GM19463 (cell line): ENCODE data around the gene FN3KRP.

Source experiments
- ATAC-seq: cut with Tn5 transposase; IDR thresholded peaks from one replicate; pipeline ENCODE4 v1.9.1; 2021; ENCODE audit warnings: mild to moderate bottlenecking, moderate library complexity; ENCODE audit not compliant: unreplicated experiment

FN3KRP gene

DNA sequence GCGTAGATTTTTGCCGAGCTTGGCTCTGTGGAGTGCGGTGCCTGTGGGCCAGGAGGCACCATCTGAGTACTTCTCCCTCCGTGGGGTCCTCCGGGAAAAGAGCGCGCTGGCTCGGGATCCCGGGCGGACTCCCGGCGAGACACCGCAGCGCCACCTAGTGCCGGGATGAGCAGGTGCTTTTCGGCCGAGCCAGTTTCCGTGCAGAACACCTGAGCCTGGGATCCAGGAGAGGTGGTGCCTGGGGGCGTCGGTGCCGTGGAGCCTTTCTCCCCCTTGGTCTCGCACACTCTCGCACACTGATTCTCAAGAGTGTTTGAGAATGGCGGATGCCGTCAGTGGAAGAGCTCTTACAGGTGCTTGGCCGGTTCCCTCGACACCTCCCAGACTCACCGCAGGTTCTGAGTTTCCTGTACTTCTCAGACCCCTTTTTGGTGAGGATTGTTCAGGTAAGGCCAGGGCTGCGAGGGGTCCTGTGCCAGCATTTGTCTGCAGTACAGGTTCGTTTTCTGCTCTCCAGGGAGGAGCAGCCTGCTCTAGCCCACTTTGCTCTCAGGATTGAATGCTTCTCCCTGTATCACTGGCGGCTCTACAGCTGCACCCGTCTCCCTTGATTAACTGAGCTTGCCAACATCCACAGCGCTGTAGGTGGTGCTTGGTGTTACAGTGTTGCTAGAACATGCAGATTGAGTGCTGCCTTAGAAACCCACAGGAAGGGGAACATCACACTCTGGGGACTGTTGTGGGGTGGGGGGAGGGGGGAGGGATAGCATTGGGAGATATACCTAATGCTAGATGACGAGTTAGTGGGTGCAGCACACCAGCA is 58.7 kb downstream of the FN3KRP start:
- ATAC-seq: no peak

DNA sequence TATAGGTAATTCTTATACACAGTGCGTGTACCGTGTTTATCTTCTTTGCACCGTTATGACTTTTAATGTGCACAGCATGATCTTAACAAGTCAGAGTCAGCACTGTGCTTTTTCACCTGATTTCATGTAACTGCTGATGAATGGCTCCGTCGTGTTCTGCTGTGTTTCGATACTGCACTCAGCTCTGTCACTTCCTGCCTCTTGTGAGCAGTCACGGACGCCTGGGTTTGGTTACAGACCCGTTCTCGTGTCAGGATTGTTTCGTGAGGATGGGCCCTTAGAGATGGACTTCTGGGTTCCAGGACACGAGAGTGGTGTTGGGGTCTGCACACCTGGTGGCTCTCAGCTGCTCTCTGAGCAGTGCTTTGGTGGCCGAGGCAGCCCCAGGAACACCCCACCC is 59.9 kb downstream of the FN3KRP start:
- no peak for ATAC-seq
